GM12891 (cell line): ENCODE measurements around the gene LAMA5.
A peak's percentile ranks its signal among the peaks of the same experiment; 100 is the strongest.

ENCODE experiments used
- DNase-seq: peaks from one replicate; pipeline ENCODE4 v3.0.0; 2011; ENCODE audit warnings: low spot score; ENCODE audit not compliant: insufficient read length
- FAIRE-seq: peaks from 2 replicates; lab custom pipeline; 2011; peaks lifted over from hg19 to GRCh38; lab: Jason Lieb, UNC
- PAX5 ChIP-seq: IDR thresholded peaks from 2 replicates; pipeline ENCODE4 v1.6.1; 2011; ENCODE audit warnings: low read length, moderate library complexity, mild to moderate bottlenecking; ENCODE audit not compliant: insufficient read depth, severe bottlenecking
- POLR2A ChIP-seq: IDR thresholded peaks from 2 replicates; pipeline ENCODE4 v1.6.1; 2011; ENCODE audit warnings: low read depth, low read length, control low read depth
- POLR2AphosphoS5 ChIP-seq: IDR thresholded peaks from 2 replicates; pipeline ENCODE4 v1.6.1; 2011; ENCODE audit warnings: low read depth, low read length, control low read depth
- POU2F2 ChIP-seq: IDR thresholded peaks from 2 replicates; pipeline ENCODE4 v1.6.1; 2011; ENCODE audit warnings: low read depth, mild to moderate bottlenecking, control low read depth, low read length, moderate library complexity
- SPI1 ChIP-seq: IDR thresholded peaks from 2 replicates; pipeline ENCODE4 v1.6.1; 2011; ENCODE audit warnings: low read depth, low read length, control low read depth
- TAF1 ChIP-seq: IDR thresholded peaks from 2 replicates; pipeline ENCODE4 v1.6.1; 2011; ENCODE audit warnings: low read depth, low read length, control low read depth

The LAMA5 gene

GRCh38 chr20:62311832-62312661, 55.1 kb downstream of the LAMA5 start:
- FAIRE-seq (no peak), DNase-seq (no peak)
- TF ChIP-seq SPI1 (no peak), PAX5 (no peak), POLR2A (no peak), TAF1 (no peak), POLR2AphosphoS5 (no peak), POU2F2 (no peak)

GRCh38 chr20:62311150-62311549, 56.0 kb downstream of the LAMA5 start:
- TF ChIP-seq POU2F2 (no peak), SPI1 (no peak), PAX5 (no peak), POLR2A (no peak), POLR2AphosphoS5 (no peak), TAF1 (no peak)
- FAIRE-seq (no peak), DNase-seq (no peak)

DNA sequence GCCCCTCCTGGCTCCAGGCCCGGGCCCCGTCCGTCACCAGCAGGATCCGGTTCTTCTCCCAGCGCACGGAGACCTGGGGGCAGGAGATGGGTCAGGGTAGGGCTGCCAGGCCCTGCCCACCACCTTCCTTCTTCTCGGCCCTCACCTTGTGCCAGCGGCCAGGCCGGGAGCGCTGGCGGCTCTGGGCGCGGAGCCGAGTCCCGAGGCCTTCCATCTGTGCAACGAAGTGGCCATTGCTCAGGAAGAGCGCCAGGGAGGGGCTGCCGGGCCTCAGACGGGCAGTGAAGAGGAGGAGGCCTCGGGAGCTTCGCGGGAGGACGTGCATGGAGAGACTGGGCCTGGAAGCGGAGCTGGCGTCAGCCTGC, 56.4 kb downstream of the LAMA5 start:
- no peak for DNase-seq
- TF ChIP-seq POLR2A (no peak), SPI1 (no peak), PAX5 (no peak), POLR2AphosphoS5 (no peak), TAF1 (no peak), POU2F2 (no peak)
- FAIRE-seq, result no peak

- no peak for DNase-seq
- TF ChIP-seq POU2F2 (no peak), POLR2A (no peak), TAF1 (no peak), POLR2AphosphoS5 (no peak), PAX5 (no peak), SPI1 (no peak)
- FAIRE-seq, result no peak
These were observed 57.0 kb downstream of the LAMA5 start for GRCh38 chr20:62309947-62310756.

DNA sequence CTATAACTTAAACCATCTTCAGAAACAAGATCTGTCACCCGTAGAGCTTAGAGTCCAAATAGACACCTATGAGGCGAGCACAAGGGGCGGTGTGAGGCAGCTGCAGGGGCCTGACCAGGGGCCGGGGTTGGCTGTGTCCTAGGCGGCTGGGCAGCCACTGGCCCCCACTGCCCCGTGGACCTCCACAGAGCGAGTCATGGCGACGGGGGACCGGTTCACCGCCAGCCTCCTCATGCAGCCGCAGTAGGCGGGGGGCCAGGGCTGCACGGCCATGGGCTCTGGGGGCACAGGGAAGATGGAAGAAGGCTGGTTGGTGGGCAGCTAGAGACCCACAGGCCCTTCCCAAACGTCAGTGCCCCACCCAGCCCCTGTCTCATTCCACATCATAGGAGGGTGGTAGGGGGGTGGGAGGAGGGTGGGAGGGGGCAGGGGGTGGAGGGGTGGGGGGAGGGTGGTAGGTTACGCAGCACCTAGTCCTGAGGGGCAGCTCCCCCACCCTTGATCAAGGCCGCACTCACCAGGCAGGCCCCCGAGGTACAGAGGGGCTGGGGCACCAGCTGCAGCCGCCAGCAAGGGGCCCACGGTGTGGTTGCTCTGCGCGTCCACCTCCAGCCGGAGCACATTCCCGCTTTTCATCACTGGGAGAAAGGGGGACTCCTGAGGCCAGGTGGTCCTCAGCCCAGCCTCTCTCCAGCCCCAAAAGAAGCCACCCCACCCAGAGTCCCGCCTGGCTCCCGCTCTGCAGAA, 57.7 kb downstream of the LAMA5 start:
- no peak for TF ChIP-seq POU2F2
- TF ChIP-seq SPI1, result no peak
- TF ChIP-seq PAX5, result no peak
- TF ChIP-seq POLR2A, result peak; percentile 47; the same call in 1 of the 2 replicates
- peak; percentile 43; the same call in 1 of the 2 replicates for TF ChIP-seq POLR2AphosphoS5
- DNase-seq (no peak), FAIRE-seq (no peak)

DNA sequence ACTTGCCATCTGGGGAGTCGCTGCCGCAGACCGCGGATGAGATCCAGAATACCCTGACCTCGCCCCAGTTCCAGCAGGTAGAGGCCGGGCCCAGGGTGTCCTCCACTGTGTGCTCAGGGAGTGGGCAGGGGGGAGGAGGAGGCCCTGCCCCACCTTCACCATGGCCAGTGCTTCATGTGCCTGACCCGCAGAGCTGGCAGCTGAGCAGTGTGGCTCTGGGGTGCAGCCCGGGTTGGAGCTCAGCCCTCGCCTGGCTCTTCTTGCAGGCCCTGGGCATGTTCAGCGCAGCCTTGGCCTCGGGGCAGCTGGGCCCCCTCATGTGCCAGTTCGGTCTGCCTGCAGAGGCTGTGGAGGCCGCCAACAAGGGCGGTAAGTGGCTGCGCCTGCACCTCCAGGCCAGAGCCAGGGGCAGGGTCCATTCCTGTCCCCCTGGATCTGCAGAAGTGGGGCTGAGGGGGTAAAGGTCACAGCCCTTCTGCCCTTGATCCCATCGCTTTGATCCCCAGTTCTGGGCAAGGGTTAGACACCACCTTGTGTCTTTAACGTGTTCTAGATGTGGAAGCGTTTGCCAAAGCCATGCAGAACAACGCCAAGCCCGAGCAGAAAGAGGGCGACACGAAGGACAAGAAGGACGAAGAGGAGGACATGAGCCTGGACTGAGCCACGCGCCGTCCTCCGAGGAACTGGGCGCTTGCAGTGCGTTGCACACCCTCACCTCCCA, 58.9 kb downstream of the LAMA5 start:
- FAIRE-seq, result no peak
- TF ChIP-seq POLR2AphosphoS5, result no peak
- TF ChIP-seq POU2F2, result no peak
- no peak for TF ChIP-seq PAX5
- TF ChIP-seq TAF1, result no peak
- TF ChIP-seq POLR2A, result no peak
- TF ChIP-seq SPI1, result no peak

DNA sequence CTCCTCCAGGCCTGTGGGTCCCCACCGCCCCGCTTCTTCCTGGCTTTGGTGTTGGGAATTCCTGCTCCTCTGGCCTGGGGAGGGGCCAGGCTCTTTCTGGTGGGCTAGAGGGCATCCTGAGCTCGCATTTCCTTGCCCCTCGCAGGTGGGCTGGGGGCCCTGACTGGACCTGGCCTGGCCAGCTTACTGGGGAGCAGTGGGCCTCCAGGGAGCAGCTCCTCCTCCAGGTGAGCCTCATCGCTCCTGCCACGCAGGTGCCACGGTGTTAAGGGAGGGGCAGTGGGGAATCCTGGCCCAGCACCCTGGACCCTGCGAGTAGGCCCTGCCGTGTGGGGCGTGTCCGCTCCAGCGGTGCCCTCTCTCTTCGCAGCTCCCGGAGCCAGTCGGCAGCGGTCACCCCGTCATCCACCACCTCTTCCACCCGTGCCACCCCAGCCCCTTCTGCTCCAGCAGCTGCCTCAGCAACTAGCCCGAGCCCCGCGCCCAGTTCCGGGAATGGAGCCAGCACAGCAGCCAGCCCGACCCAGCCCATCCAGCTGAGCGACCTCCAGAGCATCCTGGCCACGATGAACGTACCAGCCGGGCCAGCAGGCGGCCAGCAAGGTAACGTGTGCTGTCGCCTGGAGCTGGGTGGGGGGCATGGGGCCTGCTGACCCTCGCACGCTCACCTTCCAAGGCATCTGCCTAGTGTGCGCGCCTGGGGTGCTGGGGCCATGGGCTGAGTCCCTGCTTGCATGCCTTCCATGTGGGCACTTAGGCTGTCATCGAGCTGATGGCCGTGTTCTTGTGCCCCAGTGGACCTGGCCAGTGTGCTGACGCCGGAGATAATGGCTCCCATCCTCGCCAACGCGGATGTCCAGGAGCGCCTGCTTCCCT, 59.6 kb downstream of the LAMA5 start:
- TF ChIP-seq PAX5 (no peak), TAF1 (no peak), POU2F2 (no peak), POLR2AphosphoS5 (no peak), SPI1 (no peak), POLR2A (no peak)
- FAIRE-seq (no peak), DNase-seq (no peak)

More for the DNA sequence above, 58.9 kb downstream of the LAMA5 start:
- no peak for DNase-seq
